HG03571 (cell line): Measurements from ENCODE around the gene TSSK2.

Experiments
- ATAC-seq: cut with Tn5 transposase; IDR thresholded peaks from one replicate; pipeline ENCODE4 v1.9.1; 2021; ENCODE audit not compliant: unreplicated experiment

Gene TSSK2

GRCh38 chr22:19180234-19180633 lies 49.1 kb downstream of the TSSK2 start:
- no peak for ATAC-seq

GRCh38 chr22:19180740-19181410 lies 49.8 kb downstream of the TSSK2 start:
- ATAC-seq: no peak

- no peak for ATAC-seq
Measured at GRCh38 chr22:19181786-19182471, 50.8 kb downstream of the TSSK2 start.
